ENCODE data around the gene HSF2BP.

DNA sequence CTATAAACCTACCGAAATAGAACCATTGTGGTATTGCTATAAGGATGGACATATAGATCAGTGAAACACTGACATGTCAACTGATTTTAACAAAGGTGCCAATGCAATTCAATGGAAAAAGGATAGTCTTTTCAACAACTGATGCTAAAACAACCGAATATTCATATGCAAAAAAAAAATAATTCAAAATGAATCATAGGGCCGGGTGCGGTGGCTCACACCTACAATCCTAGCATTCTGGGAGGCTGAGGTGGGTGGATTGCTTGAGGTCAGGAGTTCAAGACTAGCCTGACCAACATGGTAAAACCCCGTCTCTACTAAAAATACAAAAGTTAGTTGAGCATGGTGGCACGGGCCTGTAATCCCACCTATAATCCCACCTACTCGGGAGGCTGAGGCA, 23.9 kb downstream of the HSF2BP start:
- TF ChIP-seq POLR2A (IDR thresholded peaks at IDR 0.05; ENCODE audit: low read depth): no peak
- TF ChIP-seq, protein P1, sequence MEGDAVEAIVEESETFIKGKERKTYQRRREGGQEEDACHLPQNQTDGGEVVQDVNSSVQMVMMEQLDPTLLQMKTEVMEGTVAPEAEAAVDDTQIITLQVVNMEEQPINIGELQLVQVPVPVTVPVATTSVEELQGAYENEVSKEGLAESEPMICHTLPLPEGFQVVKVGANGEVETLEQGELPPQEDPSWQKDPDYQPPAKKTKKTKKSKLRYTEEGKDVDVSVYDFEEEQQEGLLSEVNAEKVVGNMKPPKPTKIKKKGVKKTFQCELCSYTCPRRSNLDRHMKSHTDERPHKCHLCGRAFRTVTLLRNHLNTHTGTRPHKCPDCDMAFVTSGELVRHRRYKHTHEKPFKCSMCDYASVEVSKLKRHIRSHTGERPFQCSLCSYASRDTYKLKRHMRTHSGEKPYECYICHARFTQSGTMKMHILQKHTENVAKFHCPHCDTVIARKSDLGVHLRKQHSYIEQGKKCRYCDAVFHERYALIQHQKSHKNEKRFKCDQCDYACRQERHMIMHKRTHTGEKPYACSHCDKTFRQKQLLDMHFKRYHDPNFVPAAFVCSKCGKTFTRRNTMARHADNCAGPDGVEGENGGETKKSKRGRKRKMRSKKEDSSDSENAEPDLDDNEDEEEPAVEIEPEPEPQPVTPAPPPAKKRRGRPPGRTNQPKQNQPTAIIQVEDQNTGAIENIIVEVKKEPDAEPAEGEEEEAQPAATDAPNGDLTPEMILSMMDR (IDR thresholded peaks at IDR 0.05): no peak
